HG03139 (cell line): ENCODE results near the gene LILRA5.
"Not testable (repeated sequence)": the region's sequence is repeated elsewhere in the genome, so short reads cannot be mapped to it uniquely, and the experiment has no call there.

Experiments used
- ATAC-seq: cut with Tn5 transposase; IDR thresholded peaks from one replicate; pipeline ENCODE4 v1.9.1; 2021; ENCODE audit not compliant: unreplicated experiment

Gene LILRA5

DNA sequence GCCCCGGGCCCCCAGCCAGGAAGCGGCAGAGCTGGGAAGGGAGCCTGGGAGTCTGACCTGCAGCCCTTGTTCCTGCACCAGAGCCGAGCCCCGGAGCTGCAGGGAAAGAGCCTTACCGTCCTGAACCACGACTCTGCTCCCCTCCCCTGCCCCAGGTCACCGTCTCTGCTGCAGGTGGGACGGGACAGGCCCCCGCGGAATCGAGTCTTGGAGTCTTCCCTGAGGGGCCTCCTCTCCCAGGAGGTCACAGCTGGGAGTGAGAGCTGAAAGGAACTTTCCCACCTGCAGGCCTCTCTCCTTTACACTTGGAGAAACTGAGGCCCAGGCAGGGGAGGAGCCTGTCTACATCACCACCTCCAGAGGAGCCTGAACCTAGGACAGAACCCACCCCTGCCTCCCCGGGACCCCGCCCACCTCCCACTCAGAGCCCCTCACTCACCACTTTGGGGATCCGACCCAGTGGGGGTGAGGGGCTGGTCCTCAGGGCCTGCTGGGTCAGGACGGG, 35.8 kb downstream of the LILRA5 start:
- ATAC-seq = not testable (repeated sequence)

DNA sequence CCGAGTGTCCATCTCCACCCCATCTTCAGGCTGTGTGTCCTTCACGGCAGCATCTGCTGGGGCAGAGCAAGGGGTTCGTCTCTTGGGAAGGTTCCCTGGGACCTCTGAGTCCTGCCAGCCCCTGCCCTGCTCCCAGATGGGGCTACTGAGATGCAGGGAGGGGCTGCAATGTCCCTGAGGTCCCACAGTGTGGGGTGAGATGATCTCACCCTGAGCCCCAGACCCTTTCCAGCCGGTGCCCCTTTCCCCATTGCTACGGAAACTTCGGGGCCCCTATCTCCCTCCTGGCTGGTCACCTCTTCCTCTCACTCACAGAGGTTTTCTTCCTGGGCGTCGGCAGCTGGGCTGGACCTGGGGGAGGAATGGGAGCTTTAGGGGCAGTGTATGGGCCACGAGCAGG, 37.0 kb downstream of the LILRA5 start:
- ATAC-seq = no peak

DNA sequence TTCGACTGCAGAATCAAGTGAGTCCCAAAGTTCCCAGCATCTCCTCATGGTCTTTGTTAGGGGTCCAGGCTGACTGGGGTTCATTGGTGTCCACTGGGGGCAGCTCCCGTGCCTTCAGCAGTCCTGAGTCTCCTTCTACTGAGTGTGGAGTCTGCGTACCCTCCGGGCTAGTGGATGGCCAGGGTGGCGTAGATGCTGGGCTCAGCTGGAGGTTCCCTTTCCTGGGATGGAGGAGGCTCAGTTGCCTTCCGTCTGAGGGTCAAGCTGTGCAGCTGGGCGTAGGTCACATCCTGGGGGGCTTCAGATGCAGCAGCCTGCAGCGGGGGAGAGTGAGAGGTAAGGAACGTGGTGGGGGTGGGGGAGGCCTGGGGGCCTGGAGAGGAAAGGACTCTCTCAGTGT, 38.5 kb downstream of the LILRA5 start:
- ATAC-seq = not testable (repeated sequence)

DNA sequence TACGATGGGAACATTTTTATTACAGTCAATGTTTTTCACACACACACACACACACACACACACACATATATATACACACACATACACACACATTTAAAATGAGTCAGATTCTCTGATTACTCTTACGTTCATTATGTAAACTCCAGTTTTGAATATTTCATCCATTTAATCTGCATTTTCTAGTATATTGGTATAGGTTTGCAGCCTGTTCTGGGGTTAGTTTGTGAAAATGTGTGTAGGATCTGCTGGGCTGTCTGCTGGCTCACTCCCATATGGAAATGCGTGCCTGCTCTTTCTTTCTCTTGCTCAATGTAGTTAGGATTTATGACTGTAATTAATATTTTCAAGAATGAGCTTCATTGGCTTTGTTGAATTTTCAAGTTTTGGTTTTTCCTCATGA, 39.1 kb downstream of the LILRA5 start:
- no peak for ATAC-seq

DNA sequence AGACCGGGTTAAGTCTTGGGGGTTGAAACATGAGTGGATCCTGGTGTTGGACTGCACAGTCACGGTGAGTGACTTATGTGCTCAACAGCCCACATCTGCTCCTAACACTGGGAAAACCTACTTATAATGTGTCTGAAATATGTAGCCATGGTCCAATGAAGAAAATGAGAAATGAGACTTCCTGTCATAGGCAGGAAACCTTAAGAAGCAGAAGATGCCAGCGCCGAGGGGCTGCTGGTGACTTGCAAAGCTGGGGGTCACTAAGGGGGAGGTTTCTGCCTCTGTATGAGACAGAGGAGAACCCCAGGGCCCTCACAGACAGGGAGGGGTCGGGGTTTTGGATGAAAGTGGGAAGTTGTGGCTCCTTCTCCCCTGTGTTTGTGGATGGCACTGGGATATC, 40.8 kb downstream of the LILRA5 start:
- ATAC-seq = not testable (repeated sequence)

DNA sequence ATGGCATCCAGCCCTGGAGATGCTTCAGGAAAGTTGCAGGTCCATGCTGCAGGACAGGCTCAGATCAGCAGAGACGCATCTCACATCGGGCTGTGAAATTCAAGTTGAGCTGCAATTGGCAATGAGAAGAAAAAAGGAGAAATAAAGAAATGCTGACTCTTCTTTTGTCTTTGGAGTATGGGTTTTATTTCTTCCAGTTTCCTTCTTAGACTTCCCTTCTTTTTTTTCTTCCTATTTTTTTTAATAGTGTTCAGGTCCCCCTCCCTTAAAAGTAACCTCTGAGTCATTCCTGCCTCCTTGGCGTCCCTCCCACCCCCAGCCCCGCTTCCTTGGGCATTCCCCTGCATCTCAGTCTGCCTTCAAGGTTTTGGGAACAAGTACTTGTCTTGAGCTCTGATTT, 41.4 kb downstream of the LILRA5 start:
- ATAC-seq = not testable (repeated sequence)

DNA sequence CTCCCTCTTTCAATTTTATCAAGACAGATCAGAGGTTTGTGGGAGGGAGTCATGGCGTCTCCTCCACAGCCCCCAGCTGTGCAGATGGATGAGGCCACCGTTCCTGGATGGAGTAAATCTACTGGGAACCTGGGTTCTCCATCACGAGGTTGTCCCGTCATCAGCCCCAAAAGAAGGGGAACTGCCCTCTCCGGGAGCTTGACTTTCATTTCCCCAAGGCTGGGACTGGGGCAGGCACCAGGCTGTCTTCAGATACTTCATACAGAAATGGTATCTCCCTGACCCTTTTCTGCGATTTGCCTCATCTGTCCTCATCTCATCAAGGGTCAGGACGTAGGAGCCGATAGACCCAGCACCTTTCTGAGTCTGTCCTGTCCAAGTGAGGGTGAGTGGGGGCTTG, 41.9 kb downstream of the LILRA5 start:
- ATAC-seq = no peak

DNA sequence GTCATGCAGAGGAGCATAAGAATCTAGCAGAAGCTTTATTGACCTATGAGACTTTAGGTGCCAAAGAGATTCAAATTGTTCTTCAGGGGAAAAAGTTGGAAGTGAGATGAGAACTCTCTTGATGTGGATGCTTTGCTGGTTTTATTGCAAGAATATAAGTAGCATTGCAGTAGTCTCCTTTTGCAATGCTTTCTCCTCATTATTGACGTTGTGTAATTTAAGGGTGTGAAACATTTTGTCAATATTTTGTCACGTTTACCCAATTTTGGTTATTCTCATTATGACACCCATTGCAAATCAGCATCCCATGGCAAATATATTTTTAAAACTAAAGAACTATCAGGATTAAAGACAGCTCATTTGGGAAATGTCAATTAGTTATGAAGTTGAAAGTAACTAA, 44.0 kb downstream of the LILRA5 start:
- no peak for ATAC-seq

DNA sequence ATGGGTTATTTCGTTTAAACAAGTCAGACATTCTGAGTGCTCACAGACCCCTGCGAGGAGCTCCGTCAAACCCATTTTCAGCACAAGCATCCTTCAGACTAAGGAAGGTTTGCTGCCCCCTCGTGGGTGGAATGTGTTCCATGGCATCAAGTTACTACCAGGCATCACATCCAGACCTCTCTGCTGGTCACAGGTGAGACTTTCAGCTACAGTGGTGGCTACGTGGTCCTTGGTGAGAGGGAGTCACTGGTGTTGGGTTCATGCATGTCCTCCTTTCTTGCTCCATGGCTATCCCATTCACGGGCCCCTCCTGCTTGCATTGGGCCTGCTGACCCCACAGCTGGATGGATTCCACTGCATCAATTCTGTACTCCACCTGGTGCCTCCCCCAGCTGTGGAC, 46.8 kb downstream of the LILRA5 start:
- no peak for ATAC-seq

DNA sequence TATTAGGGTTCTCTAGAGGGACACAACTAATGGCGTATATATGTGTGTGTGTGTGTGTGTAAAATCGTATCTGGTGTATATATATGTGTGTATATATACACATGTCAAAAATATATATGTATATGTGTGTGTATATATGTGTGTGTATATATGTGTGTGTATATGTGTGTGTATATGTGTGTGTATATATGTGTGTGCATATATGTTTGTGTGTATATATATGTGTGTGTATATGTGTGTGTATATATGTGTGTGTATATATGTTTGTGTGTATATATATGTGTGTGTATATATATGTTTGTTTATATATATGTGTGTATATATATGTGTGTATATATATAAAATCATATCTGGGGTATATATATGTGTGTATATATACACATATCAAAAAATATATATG, 50.5 kb downstream of the LILRA5 start:
- ATAC-seq = no peak

DNA sequence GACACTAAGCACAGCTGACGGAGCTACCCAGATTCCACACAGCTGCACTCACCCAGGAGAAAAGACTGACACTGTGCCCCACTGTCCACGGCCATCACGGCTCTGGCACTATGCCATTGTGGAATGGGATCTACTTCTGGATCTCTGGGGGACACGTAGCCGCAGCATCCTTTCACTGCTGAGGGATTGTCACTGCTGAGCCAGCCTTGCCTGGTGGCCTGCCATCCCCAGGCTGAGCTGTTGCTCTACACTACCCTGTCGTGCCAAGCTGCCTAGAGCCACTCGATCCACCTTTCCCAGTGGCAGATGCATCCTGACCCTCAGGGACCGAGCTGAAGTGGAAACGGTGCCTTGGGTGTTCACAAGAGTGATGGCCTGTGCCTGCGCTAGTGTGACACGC, 50.9 kb downstream of the LILRA5 start:
- no peak for ATAC-seq

DNA sequence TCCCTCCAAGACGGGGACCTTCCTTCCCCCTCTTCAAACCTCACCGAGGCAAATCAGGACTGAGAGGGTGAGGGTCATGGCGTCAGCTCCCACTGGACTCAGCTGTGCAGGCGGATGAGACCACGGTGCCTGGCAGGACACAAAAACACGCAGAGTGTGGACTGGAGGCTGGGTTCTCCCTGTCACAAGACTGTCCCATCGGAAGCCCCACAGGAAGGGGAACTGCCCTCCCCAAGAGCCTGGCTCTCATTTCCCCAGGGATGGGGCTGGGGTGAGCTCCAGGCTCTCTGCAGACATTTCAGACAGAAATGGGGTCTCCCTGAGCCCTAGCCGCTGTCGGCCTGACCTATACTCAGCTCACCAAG, 55.9 kb downstream of the LILRA5 start, which contains the start of gene LILRB5:
Gene LILRB5, minus strand, starts transcription at position 158 of the 365 bp plus-strand sequence. Its CDS starts 80 bp downstream, at position 78.
- ATAC-seq = no peak
